ENCODE data around the gene CCSER1.

DNA sequence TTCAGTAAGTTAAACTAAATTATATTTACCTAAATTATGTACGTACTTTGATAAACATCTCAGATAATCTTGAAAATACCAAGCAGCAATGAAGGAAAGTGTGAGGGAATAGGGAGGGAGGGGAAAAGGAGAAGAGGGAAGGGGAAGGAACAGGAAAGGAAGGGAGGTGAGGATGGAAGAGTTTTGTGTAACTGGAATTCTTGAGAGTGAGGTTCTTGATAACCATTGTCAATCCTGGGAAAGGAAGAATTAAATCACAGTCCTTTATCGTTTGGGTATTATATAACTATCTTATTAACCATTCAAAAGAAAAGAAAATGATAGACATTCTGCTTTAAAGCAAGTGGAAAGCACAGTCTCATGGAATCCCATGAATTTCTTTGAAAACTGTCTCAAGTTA is 795.0 kb downstream of the CCSER1 start:
- TF ChIP-seq POLR2AphosphoS5 (IDR thresholded peaks at IDR 0.05; ENCODE audit: borderline replicate concordance, low read depth, low read length) = no peak
- TF ChIP-seq EZH2 (IDR thresholded peaks at IDR 0.05) = no peak

Data from SK-N-MC (cell line).